ENCODE measurements around the gene RNPEPL1. TPM values are rescaled to one million over a fixed set of nuclear protein-coding genes. Genes with fewer than 3 reads are reported as not detected.
A peak's percentile ranks its signal among the peaks of the same experiment; 100 is the strongest.

RNPEPL1 gene
- total RNA-seq, 1 experiment from 2014 or later = 8.4 TPM

DNA sequence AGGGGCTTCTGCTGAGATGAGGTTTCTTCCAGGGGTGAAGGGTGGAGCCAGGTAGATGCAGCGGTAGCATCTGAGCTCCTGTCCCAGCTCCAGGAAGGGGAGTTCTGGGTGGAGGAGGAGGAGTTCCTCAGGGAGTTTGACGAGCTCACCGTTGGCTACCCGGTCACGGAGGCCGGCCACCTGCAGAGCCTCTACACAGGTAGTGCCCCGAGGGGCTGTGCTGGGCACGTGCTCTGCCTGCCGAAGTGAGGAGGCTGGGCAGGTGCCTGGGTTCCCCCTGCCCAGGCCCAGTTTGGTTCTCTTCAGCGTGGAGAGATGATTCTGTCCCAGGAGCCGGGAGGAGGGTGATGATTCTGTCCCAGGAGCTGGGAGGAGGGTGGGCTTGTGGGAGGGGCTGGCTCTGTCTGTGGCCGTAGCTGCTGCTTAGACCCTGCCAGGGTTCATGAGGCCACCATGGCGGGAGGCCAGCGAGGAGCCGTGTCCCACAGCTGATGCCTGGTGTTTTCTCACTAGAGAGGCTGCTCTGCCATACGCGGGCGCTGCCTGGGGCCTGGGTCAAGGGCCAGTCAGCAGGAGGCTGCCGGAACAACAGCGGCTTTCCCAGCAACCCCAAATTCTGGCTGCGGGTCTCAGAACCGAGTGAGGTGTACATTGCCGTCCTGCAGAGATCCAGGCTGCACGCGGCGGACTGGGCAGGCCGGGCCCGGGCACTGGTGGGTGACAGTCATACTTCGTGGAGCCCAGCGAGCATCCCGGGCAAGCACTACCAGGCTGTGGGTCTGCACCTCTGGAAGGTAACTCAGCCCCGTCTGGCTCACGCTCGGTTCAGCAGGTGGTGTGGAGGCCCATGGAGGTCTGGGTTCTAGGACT is 26.5 kb downstream of the RNPEPL1 start:
- no peaks in the 10 kb centered on the region for H3K4me1 ChIP-seq
- H3K36me3 ChIP-seq = 0 out of 2 replicates have a peak, but pooled peaks cover 5% of the 10 kb centered on the region
- no peak overlapping the region for H3K4me3 ChIP-seq
- H3K27ac ChIP-seq = no peak overlapping the region
- H3K27me3 ChIP-seq = no peaks in the 10 kb centered on the region
- DNase-seq = no peak
- no peaks in the 10 kb centered on the region for H3K9me3 ChIP-seq (replicated peaks)

DNA sequence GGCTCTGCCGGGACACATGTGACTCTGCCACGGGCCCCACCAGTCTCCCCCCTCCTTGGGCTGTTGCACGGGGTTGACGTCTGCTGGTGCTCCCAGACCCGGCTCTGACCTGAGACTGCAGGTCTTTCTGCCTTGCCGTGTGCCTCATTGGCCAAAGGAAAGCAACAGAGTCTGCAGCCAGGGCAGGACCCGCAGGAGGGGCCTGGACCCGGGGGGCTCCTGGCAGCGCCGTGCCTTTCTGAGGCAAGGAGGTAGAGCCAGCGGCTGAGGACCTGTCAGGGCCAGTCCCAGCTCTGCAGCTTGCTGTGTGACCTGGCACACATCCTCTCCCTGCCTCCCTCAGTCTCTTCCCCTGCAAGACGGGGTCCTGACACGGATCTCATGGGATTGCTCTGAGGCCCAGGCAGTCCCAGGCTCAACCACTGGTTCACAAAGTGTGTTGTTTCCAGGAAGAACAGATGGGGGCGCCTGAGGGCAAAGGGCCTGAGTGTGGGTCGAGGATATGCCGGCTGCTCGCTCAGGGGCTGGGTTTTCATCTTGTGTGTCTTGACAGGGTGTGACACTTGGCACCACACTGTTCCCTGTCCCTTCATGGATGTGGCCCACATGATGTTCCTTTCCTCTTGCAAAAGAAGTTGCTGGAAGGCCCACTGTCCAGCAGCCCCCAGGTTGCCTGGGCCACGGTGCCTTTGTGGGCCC is 27.2 kb downstream of the RNPEPL1 start:
- no peaks in the 10 kb centered on the region for H3K9me3 ChIP-seq (replicated peaks)
- DNase-seq = peak; percentile 59 to 68
- no peaks in the 10 kb centered on the region for H3K4me1 ChIP-seq
- no peak overlapping the region for H3K27ac ChIP-seq
- H3K27me3 ChIP-seq = no peaks in the 10 kb centered on the region
- no peak overlapping the region for H3K4me3 ChIP-seq
- 0 out of 2 replicates have a peak, but pooled peaks cover 5% of the 10 kb centered on the region for H3K36me3 ChIP-seq

DNA sequence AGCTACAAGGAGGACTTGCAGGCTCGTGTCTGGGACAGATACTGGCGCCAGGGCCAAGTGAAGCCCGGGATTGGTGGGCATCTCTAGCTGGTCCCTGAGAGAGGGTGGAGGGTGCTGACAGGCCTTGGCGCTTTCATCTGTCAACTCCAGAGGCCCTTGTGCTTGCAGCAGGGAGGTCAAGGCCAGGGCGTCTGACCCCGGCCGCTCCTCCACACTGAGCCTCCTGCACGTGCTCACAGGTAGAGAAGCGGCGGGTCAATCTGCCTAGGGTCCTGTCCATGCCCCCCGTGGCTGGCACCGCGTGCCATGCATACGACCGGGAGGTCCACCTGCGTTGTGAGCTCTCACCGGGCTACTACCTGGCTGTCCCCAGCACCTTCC is 27.8 kb downstream of the RNPEPL1 start:
- Histone ChIP-seq H3K9me3 (replicated peaks) (no peaks in the 10 kb centered on the region), H3K27ac (no peak overlapping the region), H3K4me1 (no peaks in the 10 kb centered on the region), H3K36me3 (0 out of 2 replicates have a peak, but pooled peaks cover 5% of the 10 kb centered on the region), H3K4me3 (no peak overlapping the region), H3K27me3 (no peaks in the 10 kb centered on the region)
- no peak for DNase-seq

GRCh38 chr2:240596491-240596931 is 28.2 kb downstream of the RNPEPL1 start:
- Histone ChIP-seq H3K4me3 (no peak overlapping the region), H3K27me3 (no peaks in the 10 kb centered on the region), H3K4me1 (no peaks in the 10 kb centered on the region), H3K36me3 (0 out of 2 replicates have a peak, but pooled peaks cover 5% of the 10 kb centered on the region), H3K27ac (no peak overlapping the region), H3K9me3 (replicated peaks) (no peaks in the 10 kb centered on the region)
- no peak for DNase-seq

GRCh38 chr2:240597054-240597418 is 28.8 kb downstream of the RNPEPL1 start:
- no peak for DNase-seq
- H3K36me3 ChIP-seq = 0 out of 2 replicates have a peak, but pooled peaks cover 5% of the 10 kb centered on the region
- H3K9me3 ChIP-seq (replicated peaks) = no peaks in the 10 kb centered on the region
- H3K4me3 ChIP-seq = no peak overlapping the region
- H3K27ac ChIP-seq = no peak overlapping the region
- no peaks in the 10 kb centered on the region for H3K27me3 ChIP-seq
- no peaks in the 10 kb centered on the region for H3K4me1 ChIP-seq

DNA sequence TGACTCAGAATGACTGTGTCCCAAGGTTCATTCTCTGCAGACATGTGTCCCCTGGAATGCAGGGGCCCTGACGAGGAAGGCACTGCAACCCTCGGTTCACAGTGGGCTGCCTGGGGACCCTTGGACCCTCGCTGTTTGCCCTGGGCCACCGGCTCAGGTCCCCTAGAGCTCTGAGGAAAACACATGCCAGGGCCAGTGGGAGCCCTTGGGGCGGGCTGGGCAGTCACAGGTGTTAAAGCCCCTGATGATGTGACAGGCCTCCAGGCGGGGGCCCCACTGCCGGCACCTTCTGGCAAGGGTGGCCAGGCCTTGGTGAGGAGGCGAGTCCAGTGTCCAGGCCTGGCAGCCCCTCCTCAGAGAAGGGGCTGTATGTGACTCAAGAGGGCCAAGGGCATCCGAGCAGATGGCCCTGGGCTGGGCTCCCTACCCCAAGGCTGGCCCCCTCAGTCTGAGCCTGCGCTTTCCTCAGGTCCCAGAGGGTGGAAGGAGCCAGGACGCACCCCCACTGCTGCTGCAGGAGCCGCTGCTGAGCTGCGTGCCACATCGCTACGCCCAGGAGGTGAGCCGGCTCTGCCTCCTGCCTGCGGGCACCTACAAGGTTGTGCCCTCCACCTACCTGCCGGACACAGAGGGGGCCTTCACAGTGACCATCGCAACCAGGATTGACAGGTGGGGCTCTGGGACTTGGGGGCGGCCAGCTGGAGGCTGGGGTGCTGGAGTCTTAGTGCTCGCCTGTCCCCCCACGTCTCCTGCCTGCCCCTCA is 29.3 kb downstream of the RNPEPL1 start:
- H3K4me1 ChIP-seq = no peaks in the 10 kb centered on the region
- no peak overlapping the region for H3K27ac ChIP-seq
- H3K27me3 ChIP-seq = no peaks in the 10 kb centered on the region
- H3K36me3 ChIP-seq = 0 out of 2 replicates have a peak, but pooled peaks cover 3% of the 10 kb centered on the region
- DNase-seq = no peak
- H3K9me3 ChIP-seq (replicated peaks) = no peaks in the 10 kb centered on the region
- H3K4me3 ChIP-seq = no peak overlapping the region

DNA sequence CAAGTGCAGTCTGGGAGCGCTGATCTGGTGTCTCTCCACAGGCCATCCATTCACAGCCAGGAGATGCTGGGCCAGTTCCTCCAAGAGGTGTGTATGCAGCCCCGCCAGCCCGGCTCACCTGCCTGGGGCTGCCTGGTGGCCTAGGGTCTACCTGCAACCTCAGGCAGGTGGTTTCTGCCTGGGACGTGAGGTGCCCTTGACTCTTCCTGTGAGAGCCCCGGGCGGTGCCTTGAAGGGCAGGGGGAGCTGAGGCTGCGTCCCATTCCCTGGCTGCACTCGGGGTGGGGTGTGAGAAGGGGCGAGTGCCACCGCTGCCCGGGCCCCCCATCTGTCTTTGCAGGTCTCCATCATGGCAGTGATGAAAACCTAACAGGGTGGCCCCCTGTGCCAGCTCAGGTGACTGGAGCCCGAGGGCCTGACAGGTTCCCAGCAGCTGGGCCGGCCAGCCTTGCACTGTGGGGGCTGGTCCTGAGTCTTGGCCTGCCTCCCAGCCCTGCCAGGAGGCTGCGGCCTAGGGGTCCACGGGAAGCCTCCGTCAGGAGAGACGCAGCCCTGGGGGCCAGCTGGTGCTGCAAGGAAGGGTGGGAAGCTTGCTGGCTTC is 30.1 kb downstream of the RNPEPL1 start:
- Histone ChIP-seq H3K27ac (no peak overlapping the region), H3K9me3 (replicated peaks) (no peaks in the 10 kb centered on the region), H3K4me1 (no peaks in the 10 kb centered on the region; the same call in 1 of the 2 replicates), H3K36me3 (no peaks in the 10 kb centered on the region), H3K4me3 (no peak overlapping the region), H3K27me3 (no peaks in the 10 kb centered on the region)
- DNase-seq = no peak

DNA sequence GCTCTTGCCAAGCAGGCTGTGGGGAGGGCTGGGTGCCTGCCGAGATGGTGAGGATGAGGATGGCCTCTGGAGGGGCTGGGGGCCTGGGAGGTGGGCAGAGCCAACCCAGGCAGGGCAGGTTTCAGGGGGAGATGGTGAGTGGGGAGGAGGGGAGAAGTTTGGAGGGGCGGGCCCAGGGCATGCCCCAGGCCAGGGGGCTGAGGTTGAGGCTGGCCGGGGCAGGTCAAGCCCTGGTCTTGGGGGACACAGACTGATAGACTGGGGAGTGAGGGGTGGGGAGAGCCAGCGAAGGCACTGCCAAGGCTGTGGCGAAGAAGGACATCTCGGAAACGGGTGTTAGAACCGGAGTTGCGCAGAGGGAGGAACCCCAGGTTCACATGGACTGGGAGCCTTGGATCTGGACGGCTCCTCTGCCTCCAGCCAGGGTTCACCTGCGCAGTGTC is 30.9 kb downstream of the RNPEPL1 start:
- H3K27ac ChIP-seq = no peak overlapping the region
- H3K4me1 ChIP-seq = no peaks in the 10 kb centered on the region; the same call in 1 of the 2 replicates
- no peaks in the 10 kb centered on the region for H3K27me3 ChIP-seq
- no peak overlapping the region for H3K4me3 ChIP-seq
- no peaks in the 10 kb centered on the region for H3K9me3 ChIP-seq (replicated peaks)
- no peaks in the 10 kb centered on the region for H3K36me3 ChIP-seq
- no peak for DNase-seq

DNA sequence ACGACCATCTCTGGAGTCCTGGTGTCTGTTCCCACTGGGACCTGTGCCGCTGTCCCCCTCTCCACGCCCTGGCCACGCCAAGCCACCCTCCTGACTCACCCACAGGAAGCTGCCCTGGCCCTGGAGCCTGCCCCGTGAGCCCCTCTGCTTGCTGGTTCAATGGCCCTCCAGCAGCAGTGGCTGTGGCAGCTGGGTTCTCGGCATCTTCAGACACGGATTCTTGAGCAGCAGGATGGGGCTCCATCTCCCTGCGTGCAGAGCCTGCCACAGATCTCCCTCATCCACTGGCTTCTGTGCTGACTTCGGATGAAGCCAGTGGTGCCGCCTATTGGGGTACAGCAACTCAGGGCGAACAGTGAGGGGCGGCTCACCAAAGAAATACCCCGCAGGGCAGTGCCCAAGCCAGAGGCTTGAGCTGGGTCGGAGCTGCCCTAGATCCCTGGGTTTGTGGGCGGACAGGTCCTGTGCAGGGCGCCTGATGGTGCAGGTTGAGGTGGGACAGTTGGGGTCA is 32.2 kb downstream of the RNPEPL1 start:
- H3K27ac ChIP-seq = no peak overlapping the region
- no peaks in the 10 kb centered on the region for H3K9me3 ChIP-seq (replicated peaks)
- no peaks in the 10 kb centered on the region; the same call in 1 of the 2 replicates for H3K4me1 ChIP-seq
- no peak for DNase-seq
- H3K4me3 ChIP-seq = no peak overlapping the region
- no peaks in the 10 kb centered on the region for H3K27me3 ChIP-seq
- H3K36me3 ChIP-seq = no peaks in the 10 kb centered on the region

GRCh38 chr2:240601061-240601830 is 33.0 kb downstream of the RNPEPL1 start:
- no peaks in the 10 kb centered on the region for H3K27me3 ChIP-seq
- no peaks in the 10 kb centered on the region for H3K9me3 ChIP-seq (replicated peaks)
- no peak overlapping the region for H3K4me3 ChIP-seq

DNA sequence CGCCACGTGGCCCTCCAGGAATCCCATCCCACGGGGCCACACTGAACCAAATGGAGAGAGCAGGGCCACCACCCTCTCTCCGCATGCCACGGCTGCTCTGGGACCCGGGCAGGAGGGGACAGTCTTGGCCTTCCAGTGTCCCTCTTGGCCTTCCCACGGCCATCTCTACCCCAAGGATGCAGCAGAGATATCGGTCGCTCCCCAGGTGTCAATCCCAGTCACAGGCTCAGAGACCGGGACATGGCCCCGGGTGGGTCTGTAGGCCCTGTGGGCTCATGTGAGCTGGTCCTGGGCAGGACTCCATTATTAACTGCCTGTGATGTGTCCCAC is 33.5 kb downstream of the RNPEPL1 start:
- Histone ChIP-seq H3K36me3 (no peaks in the 10 kb centered on the region), H3K9me3 (replicated peaks) (no peaks in the 10 kb centered on the region), H3K27ac (no peak overlapping the region), H3K4me1 (no peaks in the 10 kb centered on the region; the same call in 1 of the 2 replicates), H3K4me3 (no peak overlapping the region), H3K27me3 (no peaks in the 10 kb centered on the region)
- no peak for DNase-seq

More at GRCh38 chr2:240601061-240601830, 33.0 kb downstream of the RNPEPL1 start:
- DNase-seq = no peak
- Histone ChIP-seq H3K4me1 (no peaks in the 10 kb centered on the region; the same call in 1 of the 2 replicates), H3K27ac (no peak overlapping the region), H3K36me3 (no peaks in the 10 kb centered on the region)

GRCh38 chr2:240602266-240603050 is 34.2 kb downstream of the RNPEPL1 start:
- H3K27me3 ChIP-seq = no peaks in the 10 kb centered on the region
- no peaks in the 10 kb centered on the region; the same call in 1 of the 2 replicates for H3K4me1 ChIP-seq
- H3K4me3 ChIP-seq = no peak overlapping the region
- H3K27ac ChIP-seq = no peak overlapping the region
- DNase-seq = no peak
- no peaks in the 10 kb centered on the region for H3K36me3 ChIP-seq
- no peaks in the 10 kb centered on the region for H3K9me3 ChIP-seq (replicated peaks)

Data from SJCRH30 (cell line).